ENCODE measurements around the gene IRF4.

IRF4 gene

GRCh38 chr6:358432-358831, 33.1 kb upstream of the IRF4 start:
- DNase-seq (ENCODE audit: extremely low read depth, low read depth), result no peak
- no peak overlapping the region for H3K4me3 ChIP-seq (replicated peaks; ENCODE audit: low read depth, low read length)
- TF ChIP-seq CTCF (IDR thresholded peaks at IDR 0.05; ENCODE audit: low read depth, low read length, missing control alignments), result no peak

GRCh38 chr6:358847-359246, 32.7 kb upstream of the IRF4 start:
- TF ChIP-seq CTCF (IDR thresholded peaks at IDR 0.05; ENCODE audit: low read depth, low read length, missing control alignments), result no peak
- no peak for DNase-seq (ENCODE audit: extremely low read depth, low read depth)
- no peak overlapping the region for H3K4me3 ChIP-seq (replicated peaks; ENCODE audit: low read depth, low read length)

- no peak for TF ChIP-seq CTCF (IDR thresholded peaks at IDR 0.05; ENCODE audit: low read depth, low read length, missing control alignments)
- no peak overlapping the region for H3K4me3 ChIP-seq (replicated peaks; ENCODE audit: low read depth, low read length)
Observed at GRCh38 chr6:359261-360035, 32.1 kb upstream of the IRF4 start.

GRCh38 chr6:360349-360748, 31.2 kb upstream of the IRF4 start:
- no peak overlapping the region for H3K4me3 ChIP-seq (replicated peaks; ENCODE audit: low read depth, low read length)
- no peak for DNase-seq (ENCODE audit: extremely low read depth, low read depth)
- no peak for TF ChIP-seq CTCF (IDR thresholded peaks at IDR 0.05; ENCODE audit: low read depth, low read length, missing control alignments)

More at GRCh38 chr6:359261-360035, 32.1 kb upstream of the IRF4 start:
- DNase-seq (ENCODE audit: extremely low read depth, low read depth), result no peak

GRCh38 chr6:360764-361373, 30.7 kb upstream of the IRF4 start:
- no peak overlapping the region for H3K4me3 ChIP-seq (replicated peaks; ENCODE audit: low read depth, low read length)
- no peak for DNase-seq (ENCODE audit: extremely low read depth, low read depth)
- TF ChIP-seq CTCF (IDR thresholded peaks at IDR 0.05; ENCODE audit: low read depth, low read length, missing control alignments), result no peak

- no peak for DNase-seq (ENCODE audit: extremely low read depth, low read depth)
- no peak for TF ChIP-seq CTCF (IDR thresholded peaks at IDR 0.05; ENCODE audit: low read depth, low read length, missing control alignments)
- H3K4me3 ChIP-seq (replicated peaks; ENCODE audit: low read depth, low read length), result no peak overlapping the region
Observed at GRCh38 chr6:361411-362132, 30.0 kb upstream of the IRF4 start.

All from HFF-Myc (cell line).